Retinal pigment epithelial cell (primary cell): ENCODE data around the gene TMED5.

Experiments
- DNase-seq: peaks from one replicate; pipeline ENCODE4 v3.0.0-alpha.2; 2010; ENCODE audit warnings: low read depth
- H3K4me3 ChIP-seq: 2 replicates; pipeline ENCODE4 v1.5.1; 2011; ENCODE audit warnings: mild to moderate bottlenecking, low read length, control low read depth, moderate library complexity
- CTCF ChIP-seq: conservative IDR thresholded peaks from 2 replicates; pipeline ENCODE4 v1.5.1; 2011; ENCODE audit warnings: low read depth, low read length, control low read depth, inconsistent platforms

Gene TMED5

GRCh38 chr1:93206567-93206954 lies 26.3 kb upstream of the TMED5 start:
- DNase-seq = no peak
- TF ChIP-seq CTCF = no peak
- no peak overlapping the region for H3K4me3 ChIP-seq

GRCh38 chr1:93205892-93206566 lies 25.8 kb upstream of the TMED5 start:
- DNase-seq = no peak
- H3K4me3 ChIP-seq = no peak overlapping the region
- no peak for TF ChIP-seq CTCF

DNA sequence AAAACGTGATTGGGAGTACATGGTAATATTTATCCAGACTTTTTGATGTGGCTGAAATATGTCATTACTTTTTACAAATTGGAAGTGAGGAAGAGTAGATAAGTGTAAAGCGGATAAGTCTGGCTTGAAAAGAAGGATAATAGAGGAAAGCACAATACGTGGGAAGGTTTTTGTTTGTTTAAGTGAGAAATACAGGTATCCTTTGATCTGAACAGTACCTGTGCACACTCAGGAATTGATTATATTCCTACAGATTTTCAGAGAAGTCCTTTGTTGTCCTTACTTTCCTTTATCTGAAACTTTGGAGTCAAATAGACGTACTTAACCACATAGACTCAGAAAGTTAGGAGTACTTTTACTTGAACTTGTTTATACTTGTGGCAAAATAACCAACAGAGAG lies 20.5 kb upstream of the TMED5 start:
- no peak for DNase-seq
- TF ChIP-seq CTCF = no peak
- H3K4me3 ChIP-seq = no peak overlapping the region

DNA sequence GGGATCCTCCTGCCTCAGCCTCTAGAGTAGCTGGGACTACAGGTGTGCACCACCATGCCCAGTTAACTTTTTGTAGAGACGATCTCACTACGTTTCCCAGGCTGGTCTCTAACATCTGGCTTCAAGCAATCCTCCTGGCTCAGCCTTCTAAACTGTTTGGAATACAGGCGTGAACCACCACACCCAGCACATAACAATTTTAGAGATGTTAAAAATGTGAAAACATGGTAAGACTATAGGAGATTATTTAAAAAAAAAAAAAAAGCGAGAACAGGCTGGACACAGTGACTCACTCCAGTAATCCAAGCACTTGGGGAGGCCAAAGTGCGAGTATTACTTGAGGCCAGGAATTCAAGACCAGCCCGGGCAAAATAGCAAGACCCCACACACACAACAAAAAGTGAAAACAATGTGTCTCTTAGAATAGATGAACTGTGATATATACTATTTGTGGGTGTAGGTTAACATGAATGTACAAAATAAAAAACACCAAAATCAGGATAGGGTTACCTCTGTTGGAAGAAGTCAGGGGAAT lies 19.9 kb upstream of the TMED5 start:
- DNase-seq = no peak
- TF ChIP-seq CTCF = no peak
- H3K4me3 ChIP-seq = no peak overlapping the region

- no peak for DNase-seq
- TF ChIP-seq CTCF = no peak
- H3K4me3 ChIP-seq = no peak overlapping the region
These were observed 18.9 kb upstream of the TMED5 start for GRCh38 chr1:93199150-93199549.

DNA sequence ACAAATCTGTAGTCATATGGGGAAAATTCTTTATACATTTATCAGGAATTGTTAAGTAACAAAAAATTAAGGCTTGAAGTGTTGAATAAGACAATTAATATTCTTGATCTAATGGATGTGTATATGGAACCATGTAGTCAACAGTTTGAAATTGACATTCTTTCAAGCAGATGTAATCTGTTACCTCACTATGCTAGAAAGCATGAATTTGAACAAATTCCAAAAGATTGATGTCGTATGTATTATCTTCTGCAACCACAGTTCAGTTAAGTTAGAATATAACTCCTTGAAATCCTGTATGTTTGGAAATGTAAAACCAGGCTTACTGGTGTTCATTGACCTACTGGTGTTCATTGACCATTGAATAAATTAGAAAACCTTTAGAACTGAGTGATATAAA lies 16.4 kb upstream of the TMED5 start:
- TF ChIP-seq CTCF = no peak
- no peak for DNase-seq
- H3K4me3 ChIP-seq = no peak overlapping the region

- TF ChIP-seq CTCF = no peak
- no peak overlapping the region for H3K4me3 ChIP-seq
- DNase-seq = no peak
These were observed 14.2 kb upstream of the TMED5 start for GRCh38 chr1:93194231-93194990.
